A172 (cell line): ENCODE data around the gene IFI16. TPM values are rescaled to one million over a fixed set of nuclear protein-coding genes. Genes with fewer than 3 reads are reported as not detected.
A peak's percentile ranks its signal among the peaks of the same experiment; 100 is the strongest.

ENCODE experiments used
- DNase-seq: peaks from one replicate; pipeline ENCODE4 v3.0.0-alpha.2; 2015; ENCODE audit warnings: low spot score
- total RNA-seq: library from RNA; depleted of rRNA; stranded (reverse); fragments of >200 nt; shearing (Covaris generic); gene quantifications from 2 replicates; pipeline ENCODE4 v1.2.3, GENCODE V29; 2014

Gene IFI16
- total RNA-seq, 1 experiment from 2014 or later: 52.3 TPM

GRCh38 chr1:159058751-159059150 is 49.0 kb downstream of the IFI16 start:
- DNase-seq: no peak

DNA sequence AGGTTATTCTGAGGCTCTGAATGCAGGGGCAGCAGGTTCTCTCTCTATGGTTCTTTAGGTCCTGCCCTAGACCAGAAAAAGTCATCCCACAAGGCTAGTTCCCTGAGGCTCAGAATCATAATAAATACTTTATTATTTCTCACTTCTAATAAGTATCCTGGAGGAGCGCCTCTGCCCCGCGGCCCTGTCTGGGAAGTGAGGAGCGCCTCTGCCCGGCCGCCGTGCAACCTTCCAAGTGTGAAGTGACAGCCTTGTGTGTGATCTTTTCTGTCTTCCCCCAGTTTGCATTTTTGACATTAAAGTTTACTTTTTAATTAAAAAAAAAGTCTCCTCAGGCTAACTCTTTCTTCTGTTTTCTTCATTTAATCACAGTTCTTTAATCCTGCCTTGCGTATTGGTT is 55.4 kb downstream of the IFI16 start:
- DNase-seq: no peak

DNA sequence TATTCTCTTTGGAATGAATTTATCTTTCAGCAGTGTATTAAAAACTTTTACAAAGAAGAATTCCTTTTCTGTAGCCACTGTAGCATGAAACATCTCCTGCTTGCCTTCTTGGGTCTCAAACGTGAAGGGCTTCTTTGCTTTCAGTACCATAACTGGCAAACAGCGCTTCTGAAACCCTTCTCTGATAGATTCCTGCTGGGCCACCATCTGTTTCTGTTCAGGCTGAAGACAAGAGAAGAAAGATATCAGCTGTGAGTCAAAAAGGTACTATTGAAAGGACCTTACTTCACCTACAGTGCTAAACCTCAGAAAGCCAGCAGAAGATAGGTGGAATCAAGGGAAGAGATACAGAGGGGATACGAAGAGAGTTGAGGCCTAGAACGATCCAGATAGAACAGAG is 56.4 kb downstream of the IFI16 start:
- DNase-seq: no peak

DNA sequence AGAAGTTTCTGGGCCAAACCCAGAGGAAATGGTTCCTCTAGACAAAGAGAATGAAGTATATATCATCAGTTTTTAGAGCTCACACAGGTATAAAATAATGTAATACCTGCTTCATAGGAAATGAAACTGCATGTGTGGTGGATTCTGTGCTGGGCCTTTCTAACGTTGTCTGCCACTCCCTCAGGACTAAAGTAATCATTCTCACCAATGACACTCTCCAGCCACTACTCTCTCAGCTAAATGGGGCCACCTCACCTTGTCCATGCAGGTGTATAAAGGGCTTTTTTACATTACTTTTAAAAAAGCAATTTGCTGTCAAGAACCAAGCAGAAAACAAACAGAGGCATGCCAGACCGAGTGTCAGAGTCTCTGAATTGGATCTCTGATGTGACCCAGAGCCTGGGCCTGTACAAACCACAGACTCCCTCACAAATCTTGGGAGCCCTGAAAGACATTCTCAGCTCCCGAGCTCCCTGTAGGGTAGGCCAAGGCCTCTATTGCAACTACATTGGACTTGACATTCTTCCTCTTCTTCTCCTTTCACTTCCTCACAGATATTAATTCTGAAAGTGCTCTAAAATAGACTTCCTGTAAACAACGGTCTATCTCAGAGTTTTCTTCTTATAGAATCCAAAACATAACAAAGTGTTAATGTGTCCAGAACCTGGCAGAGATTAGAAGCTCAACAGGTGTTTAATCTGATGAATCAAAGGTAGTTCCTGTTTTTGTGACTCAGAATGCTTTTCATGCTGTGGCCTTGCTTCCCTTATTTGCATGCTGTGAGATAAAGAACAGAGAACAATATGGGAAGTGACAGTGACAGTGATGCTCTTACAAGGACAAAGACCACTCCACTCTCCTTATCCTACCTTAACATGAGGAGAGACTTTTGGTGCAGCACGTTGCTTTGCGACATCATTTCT is 58.3 kb downstream of the IFI16 start:
- no peak for DNase-seq

GRCh38 chr1:159068886-159069285 is 59.2 kb downstream of the IFI16 start:
- DNase-seq: no peak

GRCh38 chr1:159071970-159072582 is 62.4 kb downstream of the IFI16 start:
- peak; percentile 78 for DNase-seq

DNA sequence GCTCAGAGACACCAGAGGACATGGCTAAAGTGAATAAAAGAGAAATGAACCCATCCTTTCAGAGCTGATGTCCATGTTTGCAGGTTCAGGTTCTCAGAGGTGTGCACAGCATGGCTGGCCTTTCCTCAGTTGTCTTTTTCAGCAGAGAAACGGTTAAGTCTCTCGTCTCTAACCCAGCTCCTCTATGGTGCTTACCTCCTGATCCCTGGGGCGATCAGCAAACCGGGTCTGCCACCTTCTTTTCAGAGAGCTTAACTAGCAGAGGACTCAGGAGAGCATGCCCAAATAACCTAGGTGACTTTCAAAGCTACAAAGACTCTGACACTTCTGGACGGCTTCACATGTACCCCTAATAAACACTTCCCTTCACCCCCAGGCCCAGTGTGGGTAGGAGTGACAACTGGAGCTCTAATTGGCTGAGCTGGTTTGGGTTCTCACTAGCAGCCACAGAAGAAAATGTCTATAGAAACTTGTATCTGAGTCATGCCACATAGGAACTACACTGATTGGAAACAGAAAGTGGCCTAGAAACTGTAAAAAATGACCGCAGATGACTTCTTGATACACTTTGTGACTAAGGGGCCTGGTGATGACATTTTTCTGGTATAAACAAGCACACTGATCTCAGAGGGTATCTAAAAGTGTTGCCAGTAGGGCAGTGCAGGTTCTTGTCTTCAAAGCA is 66.9 kb downstream of the IFI16 start, which contains the start of gene AIM2:
TSS of gene AIM2 (minus strand) at position 329 of the 682 bp plus-strand sequence. CDS start 3,267 bp downstream, outside the sequence.
- peak; percentile 18 for DNase-seq

DNA sequence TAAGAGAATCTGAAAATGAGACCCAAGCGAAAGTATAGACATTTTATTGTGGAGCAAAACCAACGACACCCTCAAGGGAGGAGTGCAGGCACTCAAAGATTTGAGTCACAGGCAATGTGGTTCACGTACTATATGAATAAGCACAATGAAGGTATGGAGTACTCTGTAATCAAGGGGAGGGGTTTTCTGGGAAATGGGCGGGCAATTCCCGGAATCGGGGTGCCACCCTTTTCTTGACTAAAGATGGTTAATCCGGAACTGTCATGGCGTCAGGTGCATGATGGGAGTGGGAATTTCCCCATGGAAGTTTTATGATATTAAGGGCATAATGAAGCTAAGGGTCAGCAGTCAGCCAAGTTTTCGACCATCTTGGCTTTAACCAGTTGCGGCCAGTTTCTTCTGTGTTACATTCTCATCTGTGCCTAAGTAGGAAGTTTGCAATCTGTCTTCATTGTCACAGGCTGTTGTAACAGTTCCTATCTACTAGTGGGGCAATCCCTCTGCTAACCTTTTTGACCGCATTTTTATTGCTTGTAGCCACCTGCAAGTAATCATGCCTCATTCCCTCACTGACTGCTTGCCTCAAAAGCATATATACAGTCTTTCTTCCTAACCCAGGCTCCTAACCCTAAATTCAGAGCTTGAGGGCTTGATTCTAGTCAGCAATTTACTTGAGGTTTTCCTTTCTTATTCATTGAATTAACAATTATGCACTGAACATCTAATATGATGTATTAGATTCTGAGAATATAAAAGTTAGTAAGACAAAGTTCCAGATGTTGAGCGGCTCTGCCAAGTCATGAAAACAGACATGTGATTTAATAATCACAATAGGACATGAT is 67.6 kb downstream of the IFI16 start:
- peak; percentile 30 for DNase-seq

GRCh38 chr1:159079525-159079924 is 69.8 kb downstream of the IFI16 start:
- peak; percentile 3 for DNase-seq

DNA sequence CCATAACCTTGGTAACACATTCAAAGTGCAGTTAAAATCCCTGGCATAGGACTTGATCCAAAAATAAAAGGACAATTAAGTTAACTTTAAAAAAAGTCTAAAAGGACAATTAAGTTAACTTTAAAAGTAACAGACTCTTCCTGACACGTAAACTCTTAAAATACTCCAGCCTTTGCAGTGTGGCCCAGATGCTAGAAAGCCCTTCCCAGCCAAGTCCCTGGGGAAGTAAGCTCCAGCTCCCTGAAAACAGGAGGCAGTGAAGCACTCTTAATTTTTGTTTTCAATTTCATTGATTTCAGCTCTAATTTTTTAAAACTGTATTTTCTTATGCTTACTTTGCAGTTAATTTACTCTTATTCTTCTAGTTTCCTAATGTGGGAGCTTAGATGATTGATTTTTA is 71.9 kb downstream of the IFI16 start:
- DNase-seq: no peak

GRCh38 chr1:159083013-159083412 is 73.3 kb downstream of the IFI16 start:
- DNase-seq: no peak

DNA sequence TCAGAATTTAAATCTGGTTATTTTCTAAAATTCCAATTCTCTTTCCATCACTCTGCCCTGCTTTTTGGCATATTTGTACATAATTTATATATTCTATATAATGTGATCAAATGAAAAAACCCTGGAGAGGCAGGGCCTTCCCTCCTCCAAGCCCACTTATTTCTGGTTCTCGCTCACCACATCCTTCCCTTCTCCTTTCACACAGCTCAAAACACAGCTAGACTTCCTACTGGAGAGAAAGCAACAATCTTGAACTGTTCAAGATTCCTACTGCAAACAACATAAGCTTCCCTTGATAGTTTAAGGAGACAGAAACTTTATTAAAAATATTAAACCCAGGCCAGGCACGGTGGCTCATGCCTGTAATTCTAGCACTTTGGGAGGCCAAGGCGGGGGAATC is 74.4 kb downstream of the IFI16 start:
- DNase-seq: no peak

DNA sequence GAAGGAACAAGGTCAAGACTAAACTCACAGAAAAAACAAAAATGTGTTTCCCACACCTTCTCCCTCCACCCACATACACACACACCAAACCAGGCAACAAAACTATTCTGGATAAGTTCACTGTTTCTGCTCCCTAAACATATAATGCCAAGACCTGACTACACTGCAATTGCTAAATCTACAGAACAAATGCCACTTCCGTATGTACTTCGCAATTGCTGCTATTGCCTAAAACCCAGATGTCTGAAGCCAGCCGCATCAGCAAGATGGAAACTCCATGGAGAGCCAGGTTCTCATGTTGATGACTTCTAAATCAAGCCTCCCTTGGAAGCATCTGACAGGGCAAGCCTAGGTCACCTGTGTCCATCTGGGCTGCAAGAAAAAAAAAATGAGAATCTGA is 75.2 kb downstream of the IFI16 start:
- DNase-seq: no peak

DNA sequence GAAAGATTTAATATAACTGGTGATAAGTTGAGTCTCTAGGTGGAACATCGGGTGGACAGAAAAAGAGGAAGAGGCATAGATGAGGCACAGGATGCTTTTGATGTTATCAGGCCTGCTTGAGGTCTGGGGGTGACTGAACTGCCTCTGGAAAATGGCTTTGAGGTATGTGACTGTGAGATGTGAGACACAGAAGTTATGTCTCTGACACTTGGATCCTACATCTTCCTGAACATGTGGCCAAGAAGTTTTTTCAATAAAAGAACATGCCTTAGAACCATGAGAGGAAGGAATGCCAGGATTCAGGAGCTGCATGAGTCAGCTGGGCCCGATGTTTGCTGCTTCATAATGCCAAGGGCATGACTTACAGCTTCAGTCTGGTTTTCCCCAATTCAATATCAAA is 78.3 kb downstream of the IFI16 start:
- DNase-seq: peak; percentile 76

DNA sequence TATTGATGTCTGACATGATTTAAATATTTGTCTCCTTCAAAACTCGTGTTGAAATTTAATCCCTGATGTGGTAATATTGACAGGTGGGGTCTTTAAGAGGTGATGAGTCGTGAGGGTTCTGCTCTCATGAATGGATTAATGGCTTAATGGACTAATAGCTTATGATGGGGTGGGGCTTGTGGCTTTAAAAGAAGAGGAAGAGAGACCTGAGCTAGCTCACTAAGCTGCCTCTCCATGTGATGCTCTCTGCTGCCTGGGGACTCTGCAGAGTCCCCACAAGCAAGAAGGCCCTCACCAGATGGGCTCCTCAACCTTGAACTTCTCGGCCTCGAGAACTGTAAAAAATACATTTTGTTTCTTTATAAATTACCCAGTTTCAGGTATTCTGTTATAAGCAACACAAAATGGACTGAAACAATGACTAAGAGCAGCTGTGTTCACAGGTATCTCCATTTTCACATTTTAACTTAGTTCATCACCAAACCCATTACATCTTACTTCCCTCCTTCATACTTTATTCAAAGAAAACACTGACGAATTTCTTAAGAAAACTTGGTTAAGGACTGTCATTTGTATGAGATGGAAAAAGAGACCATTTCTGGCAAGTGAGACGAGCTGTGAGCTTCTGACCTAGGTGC is 79.0 kb downstream of the IFI16 start:
- no peak for DNase-seq

DNA sequence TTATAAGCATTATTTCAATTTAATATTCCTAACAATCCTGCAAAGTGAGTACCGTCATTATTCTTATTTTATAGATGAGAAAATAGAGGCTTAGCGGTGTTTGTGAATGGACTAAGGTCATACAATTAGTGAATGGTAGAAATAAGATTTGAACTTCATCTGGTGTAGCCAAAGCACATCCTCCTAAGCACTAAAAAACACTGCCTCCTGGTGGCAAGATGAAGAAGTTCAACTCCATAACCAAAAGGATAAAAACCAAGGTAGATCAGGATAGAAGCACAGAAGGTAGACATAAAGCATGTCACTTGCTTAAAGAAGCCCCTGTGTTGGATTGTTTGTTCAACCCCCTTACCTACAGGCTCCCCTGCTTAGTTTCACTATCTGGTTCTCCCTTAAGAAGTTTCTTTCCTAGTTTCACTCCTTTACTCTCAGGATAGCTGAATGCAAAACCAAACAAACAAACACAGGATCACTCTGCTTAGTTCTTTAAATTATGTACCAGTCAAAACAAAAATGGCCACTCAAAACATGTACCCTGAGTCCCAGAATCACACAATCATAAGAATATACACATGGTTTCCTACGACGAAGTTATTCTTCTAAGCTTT is 79.6 kb downstream of the IFI16 start:
- no peak for DNase-seq

- DNase-seq: no peak
Measured at GRCh38 chr1:159090286-159091179, 80.8 kb downstream of the IFI16 start.

DNA sequence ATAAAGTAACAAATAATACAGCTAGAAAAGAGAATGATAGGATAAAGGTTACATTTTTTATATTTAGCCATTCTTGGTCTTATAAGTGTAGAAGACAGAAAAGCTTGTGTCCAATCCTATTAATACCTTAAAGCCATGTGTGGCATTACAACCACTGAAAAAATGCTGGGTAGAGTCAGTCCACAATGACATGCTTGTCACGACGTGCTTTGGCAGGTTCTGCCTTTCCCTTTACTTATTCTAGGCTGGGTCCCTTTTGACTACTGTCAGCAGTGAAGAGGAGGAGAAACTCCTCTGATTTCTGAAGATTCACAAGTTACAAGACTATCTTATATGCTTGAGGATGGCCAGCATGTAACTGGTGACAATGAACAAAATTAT is 81.5 kb downstream of the IFI16 start:
- DNase-seq: no peak

- DNase-seq: peak; percentile 22
Measured at GRCh38 chr1:159091607-159092031, 81.9 kb downstream of the IFI16 start.
